HL-60/S4 treated with phorbol 12-myristate 13-acetate at 8.2 ng/mL for 4 days and 3 days (cell line): Measurements from ENCODE around the gene WTAP.
"Not testable (repeated sequence)": the region's sequence is repeated elsewhere in the genome, so short reads cannot be mapped to it uniquely, and the experiment has no call there.

Source experiments
- in situ Hi-C: fragments of 300-500 bp; cut with MboI; formaldehyde crosslinking; loops from 2 replicates; pipeline ENCODE4 v1.15.0; 2022; ENCODE audit warnings: low sequenced_read_pairs

Gene WTAP

DNA sequence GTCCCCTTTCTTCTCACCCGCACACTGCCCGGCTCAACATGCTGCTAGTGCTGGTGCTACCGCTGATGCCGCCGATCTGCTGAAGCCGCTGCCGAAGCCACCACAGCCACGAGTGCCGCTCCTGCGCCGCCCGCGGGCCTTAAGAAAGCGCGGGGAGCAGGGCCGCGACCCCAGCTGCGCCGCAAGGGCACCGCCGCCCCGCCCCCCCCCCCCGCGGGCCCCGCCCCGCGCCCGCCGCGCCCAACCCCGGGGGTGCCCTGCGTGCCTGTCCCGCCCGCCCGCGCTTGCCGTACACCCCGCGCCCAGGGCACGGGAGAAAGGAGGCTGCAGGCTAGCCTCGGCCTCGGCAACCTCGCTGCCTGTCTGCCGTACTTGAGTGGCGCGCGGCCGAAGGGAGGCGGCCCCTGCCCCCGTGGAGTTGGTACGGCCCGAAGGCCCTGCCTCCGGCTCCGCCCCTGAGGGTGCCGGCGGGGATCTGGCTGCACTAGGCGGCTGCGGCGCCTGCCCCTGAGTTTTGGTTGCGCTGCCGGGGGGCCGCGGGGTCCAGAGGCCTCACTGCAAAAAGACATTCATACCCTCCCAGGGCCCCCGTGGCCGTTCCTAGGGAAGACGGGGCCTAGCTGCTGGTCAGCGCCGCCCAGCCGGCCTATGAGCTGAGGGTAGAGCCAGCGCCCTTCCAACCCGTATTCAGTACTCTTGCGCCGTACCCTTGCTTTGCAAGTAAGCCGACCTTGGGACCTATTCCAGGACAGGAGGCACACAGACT, 34.0 kb upstream of the WTAP start, which contains the start of gene SOD2:
TSS of gene SOD2 (minus strand) at position 114 of the 766 bp plus-strand sequence. CDS start at position 40, 74 bp downstream.
- in situ Hi-C loops: no loop called here

DNA sequence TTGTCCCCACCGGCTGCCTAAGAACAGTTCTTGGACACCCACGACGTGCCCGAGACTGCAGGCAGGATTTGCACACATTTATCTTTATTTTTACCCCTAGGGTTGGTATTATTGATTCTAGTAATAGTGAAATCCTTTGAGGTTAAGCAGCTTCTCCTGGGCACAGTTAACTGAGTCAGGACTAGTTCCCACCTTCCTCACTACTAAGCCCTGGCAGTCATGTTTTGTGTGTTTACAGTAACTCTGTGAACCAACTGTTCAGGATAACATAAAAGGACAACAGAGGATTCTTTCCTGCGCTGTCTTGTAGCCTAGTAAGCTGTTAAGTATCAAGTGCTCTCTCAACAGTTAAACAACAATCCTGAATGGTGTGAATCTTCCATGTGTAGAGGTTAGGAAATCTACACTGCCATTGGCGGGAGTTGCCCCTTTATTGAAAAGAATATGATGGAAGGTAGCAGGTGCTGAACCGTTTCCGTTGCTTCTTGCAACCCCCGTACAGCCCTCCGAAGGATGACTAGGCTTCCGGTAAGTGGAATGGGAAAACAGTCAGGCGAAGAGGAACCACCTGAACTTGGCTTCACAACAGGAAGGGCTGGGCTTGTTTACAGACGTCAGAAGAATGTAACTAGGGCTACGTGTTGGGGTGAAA, 33.3 kb upstream of the WTAP start:
- in situ Hi-C loops: no loop called here

DNA sequence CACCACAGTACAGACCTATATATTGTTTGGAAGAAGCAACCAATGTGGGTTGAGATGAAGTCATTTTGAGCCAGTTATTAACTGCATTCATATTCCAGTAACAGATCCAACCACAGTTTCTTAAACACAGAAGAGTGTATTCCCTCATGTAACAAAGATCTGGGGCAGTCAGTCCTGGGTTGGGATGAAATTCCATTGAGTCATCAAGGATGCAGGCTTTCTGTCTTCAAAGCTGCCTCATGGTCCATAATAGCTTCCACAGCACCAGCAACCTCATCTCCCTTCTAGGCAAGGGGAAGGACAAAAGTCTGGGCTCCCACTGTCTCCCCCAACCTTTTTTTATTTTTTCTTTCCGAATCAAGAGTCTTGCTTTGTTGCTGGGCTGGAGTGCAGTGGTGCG, 31.3 kb upstream of the WTAP start:
- in situ Hi-C loops: no loop called here

DNA sequence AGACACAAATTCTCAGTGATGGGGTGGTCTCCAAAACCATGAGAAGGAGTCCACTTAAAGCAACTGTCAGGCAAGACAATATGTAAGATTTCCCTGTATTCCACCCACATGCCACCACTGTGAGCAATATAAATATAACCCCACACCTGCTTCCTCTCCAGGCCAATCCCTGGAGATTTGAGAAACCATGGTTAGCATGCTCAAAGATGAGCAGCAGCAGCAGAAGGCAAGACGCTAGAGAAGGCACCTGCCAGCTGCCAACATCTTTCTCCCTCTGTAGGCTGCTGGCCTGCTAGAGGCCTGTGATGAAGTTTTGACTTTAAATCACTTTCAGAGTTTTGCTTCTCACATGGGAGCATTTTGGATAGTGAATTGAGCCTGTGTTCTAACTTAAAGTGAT, 26.3 kb upstream of the WTAP start:
- in situ Hi-C loops: no loop called here

DNA sequence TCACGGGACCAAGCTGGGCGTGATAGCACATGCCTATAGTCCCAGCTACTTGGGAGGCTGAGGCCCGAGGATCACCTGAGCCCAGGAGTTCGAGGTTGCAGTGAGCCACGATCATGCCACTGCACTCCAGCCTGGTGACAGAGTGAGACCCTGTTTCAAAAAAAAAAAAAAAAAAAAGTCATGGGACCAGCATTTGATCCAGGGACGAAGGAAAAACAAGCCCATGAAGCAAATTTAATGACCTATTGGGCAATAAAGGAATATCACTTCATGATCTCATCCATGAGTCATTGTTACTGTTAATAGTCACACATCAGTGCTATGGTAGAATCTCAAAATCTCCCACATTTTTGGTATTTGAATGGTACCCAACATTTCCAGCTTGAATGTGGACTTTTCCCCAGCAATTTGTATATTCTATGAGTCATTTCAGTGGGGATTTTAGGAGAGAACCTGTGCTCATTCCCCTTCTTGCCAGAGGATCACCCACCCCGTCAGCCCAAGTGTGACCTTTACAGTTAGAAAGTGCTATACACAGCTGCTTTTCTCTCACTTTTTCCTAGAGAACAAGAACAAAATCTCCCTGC, 25.8 kb upstream of the WTAP start:
- in situ Hi-C loops: no loop called here

DNA sequence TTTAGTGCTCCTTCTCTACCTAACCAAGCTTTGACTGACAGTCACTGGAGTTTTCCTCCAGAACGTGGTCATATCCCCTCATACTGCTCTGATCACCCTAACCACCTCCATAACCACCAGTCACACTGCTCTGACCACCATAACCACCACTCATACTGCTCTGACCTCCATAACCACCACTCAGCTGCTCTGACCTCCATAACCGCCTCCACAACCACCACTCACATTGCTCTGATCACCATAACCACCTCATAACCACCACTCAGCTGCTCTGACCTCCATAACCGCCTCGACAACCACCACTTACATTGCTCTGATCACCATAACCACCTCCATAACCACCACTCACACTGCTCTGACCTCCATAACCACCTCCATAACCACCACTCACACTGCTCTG, 16.7 kb upstream of the WTAP start:
- in situ Hi-C loops: not testable (repeated sequence)

DNA sequence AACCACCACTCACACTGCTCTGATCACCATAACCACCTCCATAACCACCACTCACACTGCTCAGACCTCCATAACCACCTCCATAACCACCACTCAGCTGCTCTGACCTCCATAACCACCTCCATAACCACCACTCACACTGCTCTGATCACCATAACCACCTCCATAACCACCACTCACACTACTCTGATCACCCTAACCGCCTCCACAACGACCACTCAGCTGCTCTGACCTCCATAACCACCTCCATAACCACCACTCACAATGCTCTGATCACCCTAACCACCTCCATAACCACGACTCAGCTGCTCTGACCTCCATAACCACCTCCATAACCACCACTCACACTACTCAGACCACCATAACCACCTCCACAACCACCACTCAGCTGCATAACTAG, 14.9 kb upstream of the WTAP start:
- in situ Hi-C loops: not testable (repeated sequence)

DNA sequence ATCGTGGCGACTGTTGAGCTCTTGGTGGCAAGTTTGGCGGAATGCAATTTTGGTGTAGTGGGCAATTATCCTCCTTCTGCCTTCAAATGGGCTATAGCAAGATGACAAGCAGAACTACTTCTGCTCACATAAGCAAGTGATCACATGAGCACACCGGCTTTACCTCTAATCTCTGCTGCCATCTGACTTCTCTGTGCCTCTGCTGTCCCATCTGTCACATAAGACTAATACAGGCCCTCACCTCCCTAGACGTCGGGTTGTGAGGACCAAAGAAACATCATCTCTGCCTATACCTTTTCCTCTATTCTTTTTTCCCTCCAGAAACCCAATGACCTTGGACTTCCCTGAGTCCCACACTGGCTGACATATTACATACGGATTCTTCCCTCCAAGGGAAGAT, 13.3 kb upstream of the WTAP start:
- in situ Hi-C loops: no loop called here

DNA sequence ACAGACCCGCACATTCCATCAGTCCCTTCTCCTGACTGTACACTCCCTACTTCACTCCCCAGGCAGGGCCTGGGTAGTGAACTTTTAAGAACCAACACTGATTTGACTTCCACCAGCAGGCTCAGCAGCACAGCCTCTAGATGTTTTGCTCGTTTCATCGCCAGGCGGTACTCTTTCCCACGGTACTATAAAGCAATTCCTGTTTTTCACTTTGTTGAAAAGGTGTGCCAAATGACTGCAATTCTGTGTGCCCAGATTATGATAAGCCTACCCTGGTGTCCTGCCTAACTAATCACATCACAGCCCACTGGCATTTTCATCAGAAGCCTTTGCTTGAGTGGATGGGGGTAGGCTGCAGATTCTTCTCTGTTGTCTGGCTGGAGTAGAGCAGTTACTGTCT, 12.9 kb upstream of the WTAP start:
- in situ Hi-C loops: no loop called here

DNA sequence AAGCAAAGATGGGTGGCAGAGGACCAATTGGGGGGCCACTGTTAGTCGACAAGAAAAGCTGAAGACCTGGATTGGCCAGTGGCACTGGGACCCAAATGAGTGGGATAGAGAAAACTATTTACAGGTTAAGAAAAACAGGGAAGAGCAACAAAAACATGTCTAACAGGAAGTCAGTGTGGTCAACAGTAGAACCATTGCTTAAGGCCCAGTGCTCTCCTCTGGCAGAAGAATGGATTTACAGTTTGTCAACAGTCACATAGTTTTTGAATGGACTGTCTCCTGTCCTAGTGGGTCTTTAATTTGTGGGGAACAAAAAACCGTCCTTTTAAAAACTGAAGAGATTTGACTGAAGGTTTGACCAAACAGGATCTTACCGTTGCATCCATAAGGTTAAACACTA, 12.1 kb upstream of the WTAP start:
- in situ Hi-C loops: no loop called here

DNA sequence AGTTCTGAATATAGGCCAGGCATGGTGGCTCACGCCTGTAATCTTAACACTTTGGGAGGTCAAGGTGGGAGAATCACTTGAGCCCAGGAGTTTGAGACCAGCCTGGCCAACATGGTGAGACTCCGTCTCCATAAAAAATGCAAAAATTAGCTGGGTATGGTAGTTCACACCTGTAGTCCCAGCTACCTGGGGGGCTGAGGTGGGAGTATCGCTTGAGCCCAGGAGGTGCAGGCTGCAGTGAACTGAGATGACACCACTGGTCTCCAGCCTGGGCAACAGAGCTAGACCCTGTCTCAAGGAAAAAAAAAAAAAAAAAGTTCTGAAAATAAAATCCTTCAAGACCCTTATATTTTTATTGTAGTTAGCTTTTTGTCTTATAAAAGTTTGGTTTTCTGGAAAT, 11.7 kb upstream of the WTAP start:
- in situ Hi-C loops: no loop called here

DNA sequence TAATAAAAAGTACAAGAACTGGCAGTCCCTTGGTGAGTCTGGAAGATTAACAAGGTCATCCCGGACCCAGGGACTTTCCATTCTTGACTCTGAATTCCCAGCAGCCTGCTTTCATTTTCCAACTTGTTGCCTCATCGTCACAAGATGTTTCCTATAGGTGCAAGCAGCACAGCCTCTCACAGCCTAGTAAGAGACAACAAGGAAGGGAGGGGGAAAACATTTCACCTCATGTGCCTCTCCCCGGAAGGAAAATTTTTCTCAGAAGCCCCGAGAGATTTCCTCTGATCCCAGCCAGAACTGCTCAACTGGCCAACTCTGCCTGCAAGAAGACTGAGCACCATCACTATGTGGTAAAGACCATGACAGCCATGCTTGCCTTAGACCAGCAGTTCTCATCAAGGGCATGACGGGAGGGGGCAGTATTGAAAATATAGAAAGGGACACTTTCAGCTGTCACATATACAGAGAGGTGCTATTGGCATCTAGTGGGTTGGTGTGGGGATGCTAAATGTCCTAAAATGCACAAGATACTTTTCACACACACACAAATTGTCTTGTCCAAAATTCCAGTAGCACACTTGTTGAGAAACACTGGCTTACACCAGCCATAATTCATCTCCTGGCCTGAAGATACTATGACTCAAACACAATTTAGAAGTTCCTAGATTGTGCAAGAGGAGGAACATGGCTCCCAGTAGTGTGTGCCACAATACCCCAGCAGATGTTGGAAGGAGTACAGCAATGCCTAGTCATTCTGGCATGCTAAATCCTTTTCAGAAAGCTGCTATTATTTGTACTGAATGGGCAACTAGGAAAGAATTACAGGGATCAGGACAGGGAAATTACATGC, 10.8 kb upstream of the WTAP start:
- in situ Hi-C loops: no loop called here

DNA sequence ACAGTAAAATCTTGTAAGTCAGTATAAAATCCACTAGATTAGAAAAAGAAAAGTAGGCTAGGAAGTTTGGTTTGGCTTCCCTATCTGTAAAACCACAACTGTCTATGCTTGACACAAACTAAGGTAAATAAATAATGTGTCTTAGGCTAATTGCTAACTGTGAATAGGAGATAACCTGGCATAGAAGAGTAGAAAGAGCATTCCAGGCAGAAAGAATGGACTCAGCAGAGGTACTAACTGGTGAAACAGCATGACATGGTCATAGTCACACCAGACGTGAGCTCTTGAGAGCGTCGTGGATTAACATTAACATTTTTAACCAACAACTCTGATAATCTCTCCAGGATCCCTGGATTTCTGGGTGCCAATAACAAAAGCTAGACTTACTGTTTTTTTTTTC, 8.7 kb upstream of the WTAP start:
- in situ Hi-C loops: no loop called here

DNA sequence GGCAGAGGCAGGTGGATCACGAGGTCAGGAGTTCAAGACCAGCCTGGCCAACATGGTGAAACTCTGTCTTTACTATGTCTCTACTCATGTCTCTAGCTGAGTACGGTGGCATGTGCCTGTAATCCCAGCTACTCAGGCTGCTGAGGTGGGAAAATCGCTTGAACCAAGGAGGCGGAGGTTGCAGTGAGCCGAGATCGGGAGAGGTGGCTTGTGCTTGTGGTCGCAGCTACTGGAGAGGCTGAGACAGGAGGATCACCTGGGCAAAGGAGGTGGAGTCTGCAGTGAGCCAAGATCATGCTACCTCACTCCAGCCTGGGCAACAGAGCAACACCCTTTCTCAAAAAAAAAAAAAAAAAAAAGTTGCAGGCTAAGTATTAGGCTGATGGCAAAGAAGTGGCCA, 8.0 kb upstream of the WTAP start:
- in situ Hi-C loops: no loop called here

DNA sequence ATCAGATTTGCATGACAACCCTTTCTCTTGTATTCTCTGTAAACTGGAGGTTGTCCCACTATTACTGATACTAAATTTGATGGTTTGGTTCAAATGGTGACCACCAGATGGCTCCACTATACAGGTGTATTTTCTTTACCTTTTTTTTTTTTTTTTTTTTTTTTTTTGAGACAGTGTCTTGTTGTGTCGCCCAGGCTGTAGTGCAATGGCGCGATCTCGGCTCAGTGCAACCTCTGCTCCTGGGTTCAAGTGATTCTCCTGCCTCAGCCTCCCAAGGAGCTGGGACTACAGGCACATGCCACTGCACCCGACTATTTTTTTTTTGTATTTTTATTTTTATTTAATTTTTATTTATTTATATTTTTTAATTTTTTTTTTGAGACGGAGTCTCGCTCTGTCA, 6.6 kb upstream of the WTAP start:
- in situ Hi-C loops: no loop called here

DNA sequence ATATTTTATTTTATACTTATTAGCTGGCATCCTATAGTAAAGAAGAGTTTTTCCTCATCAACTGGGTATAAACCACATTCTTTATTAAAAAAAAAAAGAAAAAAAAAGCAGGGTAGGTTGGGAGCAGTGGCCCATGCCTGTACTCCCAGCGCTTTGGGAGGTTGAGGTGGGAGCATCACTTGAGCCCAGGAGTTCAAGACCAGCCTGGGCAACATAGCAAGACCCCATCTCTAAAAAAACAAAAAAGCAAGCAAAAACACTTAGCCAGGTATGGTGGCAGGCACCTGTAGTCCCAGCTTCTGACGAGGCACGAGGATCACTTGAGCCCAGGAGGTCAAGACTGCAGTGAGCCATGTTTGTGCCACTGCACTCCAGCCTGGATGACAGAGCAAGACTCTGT, 5.3 kb upstream of the WTAP start:
- in situ Hi-C loops: not testable (repeated sequence)

DNA sequence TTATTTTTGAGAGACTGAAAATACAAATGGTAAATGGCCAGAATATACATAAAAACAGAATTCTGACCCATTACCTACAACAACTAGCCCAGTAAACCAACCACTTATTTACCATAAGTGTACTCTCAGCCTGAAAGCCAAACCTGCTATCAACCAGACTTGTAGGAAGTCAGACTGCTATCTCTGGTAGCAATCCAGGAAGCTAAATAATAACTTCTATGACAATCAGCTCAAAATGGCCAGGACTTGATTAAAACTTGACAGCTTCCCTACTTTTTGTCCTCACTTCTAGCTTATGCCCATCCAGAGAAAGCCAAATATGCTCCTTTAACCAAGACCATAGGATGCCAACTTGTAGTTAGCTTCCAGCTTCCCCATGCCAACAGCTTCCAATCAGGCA, 4.7 kb upstream of the WTAP start:
- in situ Hi-C loops: no loop called here

DNA sequence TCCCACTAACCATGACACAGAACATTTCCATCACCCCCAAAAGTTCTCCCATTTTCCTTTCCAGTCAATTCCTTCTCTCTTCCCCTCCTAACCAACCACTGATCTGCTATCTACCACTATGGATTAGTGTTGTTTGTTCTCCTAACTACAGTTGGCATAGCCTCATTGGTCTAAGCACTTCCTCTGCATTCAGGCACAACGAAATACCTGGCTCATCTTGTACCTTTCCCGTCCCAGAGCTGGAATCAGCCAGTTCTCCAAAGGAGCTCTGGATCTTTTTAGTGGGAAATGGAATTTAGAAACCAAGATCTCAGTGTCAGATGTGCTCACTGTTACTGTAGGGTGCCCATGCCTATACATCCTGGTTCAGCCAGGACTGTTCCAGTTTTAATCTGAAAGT, 4.0 kb upstream of the WTAP start:
- in situ Hi-C loops: no loop called here

DNA sequence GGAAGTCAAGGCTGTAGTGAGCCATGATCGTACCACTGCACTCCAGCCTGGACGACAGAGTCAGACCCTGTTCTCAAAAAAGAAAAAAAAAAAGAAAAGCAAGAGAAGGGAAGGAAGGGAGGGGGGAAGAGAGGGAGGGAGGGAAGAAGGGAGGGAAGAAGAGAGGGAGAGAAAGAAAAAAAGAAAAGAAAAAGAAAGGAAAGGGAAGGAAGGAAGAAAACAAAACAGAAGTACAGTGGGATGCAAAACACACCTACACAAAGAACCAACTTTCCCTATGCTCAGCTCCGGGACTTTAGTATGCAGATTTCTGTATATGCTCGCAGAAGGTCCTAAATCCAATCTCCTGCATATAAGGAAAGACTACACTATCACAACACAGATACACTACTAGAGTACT, 2.5 kb upstream of the WTAP start:
- in situ Hi-C loops: no loop called here

DNA sequence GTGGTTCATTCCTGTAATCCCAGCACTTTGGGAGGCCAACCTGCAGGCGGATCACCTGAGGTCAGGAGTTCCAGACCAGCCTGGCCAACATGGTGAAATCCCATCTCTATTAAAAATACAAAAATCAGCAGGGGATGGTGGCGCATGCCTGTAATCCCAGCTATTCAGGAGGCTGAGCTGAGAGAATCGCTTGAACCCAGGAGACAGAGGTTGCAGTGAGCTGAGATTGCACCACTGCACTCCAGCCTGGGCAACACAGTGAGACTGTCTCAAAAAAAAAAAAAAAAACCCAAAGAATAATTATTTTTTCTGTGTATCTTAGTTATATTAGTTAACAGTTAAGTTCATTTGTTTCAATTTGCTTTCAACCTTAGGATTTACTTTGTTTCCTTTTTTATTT, 2.1 kb upstream of the WTAP start:
- in situ Hi-C loops: not testable (repeated sequence)

DNA sequence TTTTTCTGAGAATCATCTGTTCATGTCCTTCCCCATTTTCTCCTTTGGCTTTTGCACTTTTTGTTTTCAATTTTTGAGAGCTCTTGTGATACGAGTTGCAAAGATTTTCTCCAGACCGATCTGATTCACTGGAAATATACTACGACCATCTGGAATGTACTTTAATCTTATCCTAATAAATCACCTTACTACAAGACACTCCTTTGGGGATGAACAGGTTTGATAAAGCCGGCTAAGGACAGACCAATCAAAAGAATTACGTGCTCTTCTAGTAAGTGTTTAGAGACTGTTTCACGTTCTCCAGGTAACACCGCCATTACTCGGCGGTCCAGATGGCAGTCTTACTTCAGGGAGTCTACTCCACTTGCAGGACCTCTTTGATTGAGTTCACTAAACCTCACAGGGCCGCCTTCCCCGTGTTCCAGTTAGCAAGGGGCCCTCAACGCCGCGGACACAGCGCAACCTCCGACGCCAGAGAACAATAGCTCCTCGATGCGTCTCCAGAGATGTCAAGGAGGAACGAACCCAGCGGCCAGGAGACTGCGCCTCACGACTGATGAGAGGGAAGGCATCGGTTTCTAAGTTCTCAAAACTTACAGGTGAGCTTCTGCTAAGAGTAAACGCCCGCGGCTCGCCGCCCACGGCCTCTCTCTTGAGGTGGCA, 920 bp upstream of the WTAP start:
- in situ Hi-C loops: no loop called here
